Brain microvascular endothelial cell (primary cell): ENCODE measurements around the gene UBXN4.

Experiments
- DNase-seq: peaks from one replicate; pipeline ENCODE4 v3.0.0-alpha.2; 2020
- H3K27ac ChIP-seq: fragments of 250-450 bp; sonication (Bioruptor Pico); 2 replicates; pipeline ENCODE4 v1.5.1; 2020; ENCODE audit warnings: mild to moderate bottlenecking, moderate library complexity
- H3K27me3 ChIP-seq: fragments of 250-450 bp; sonication (Bioruptor Pico); replicated peaks from 2 replicates; pipeline ENCODE4 v1.5.1; 2020; ENCODE audit warnings: mild to moderate bottlenecking
- H3K36me3 ChIP-seq: fragments of 250-450 bp; sonication (Bioruptor Pico); replicated peaks from 2 replicates; pipeline ENCODE4 v1.5.1; 2020; ENCODE audit warnings: mild to moderate bottlenecking
- H3K4me3 ChIP-seq: 2 replicates; pipeline ENCODE4 v1.5.1; 2011; ENCODE audit warnings: low read depth, mild to moderate bottlenecking, control low read depth, low read length, moderate library complexity
- CTCF ChIP-seq: IDR thresholded peaks from 2 replicates; pipeline ENCODE4 v1.5.1; 2011; ENCODE audit warnings: low read depth, mild to moderate bottlenecking, moderate library complexity, low read length, control low read depth, inconsistent platforms; ENCODE audit errors: missing control alignments
- in situ Hi-C: cut with HindIII; loops from 2 replicates; pipeline ENCODE4 v1.10.0; 2017; ENCODE audit warnings: low sequenced_read_pairs, low pct_ligation_motif_present

The UBXN4 gene

DNA sequence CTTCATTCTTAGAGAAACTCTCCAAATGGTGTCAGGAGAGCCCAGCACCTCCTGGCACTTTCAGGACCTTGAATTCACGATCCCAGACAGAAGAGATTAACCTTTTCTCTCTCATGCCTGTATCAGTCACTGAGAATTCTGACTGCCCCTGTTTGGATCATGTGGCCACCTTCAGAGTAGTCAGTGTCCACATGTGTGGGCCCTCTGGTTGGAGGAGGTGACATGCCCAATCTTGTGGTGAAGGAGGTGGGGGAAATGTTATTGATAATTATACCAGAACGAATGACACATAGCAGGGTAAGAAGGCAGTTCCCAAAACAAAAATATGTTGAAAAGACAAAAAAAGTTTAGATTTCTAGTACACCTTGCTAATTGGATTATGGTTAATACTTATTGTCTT lies 31.7 kb downstream of the UBXN4 start:
- Histone ChIP-seq H3K36me3 (peaks cover 61% of the 10 kb centered on the region), H3K4me3 (no peak overlapping the region), H3K27me3 (no peaks in the 10 kb centered on the region), H3K27ac (peak overlapping the region; percentile 21)
- no peak for TF ChIP-seq CTCF
- in situ Hi-C loops: no loop called here
- no peak for DNase-seq

GRCh38 chr2:135773917-135774316 lies 32.3 kb downstream of the UBXN4 start:
- Histone ChIP-seq H3K27me3 (no peaks in the 10 kb centered on the region), H3K27ac (peak overlapping the region; percentile 34), H3K36me3 (peaks cover 56% of the 10 kb centered on the region), H3K4me3 (no peak overlapping the region)
- TF ChIP-seq CTCF: no peak
- no peak for DNase-seq
- in situ Hi-C loops: no loop called here

GRCh38 chr2:135775420-135775819 lies 33.8 kb downstream of the UBXN4 start:
- no peak overlapping the region for H3K27ac ChIP-seq
- H3K36me3 ChIP-seq: peaks cover 61% of the 10 kb centered on the region
- no peak for DNase-seq
- in situ Hi-C loops: no loop called here
- H3K4me3 ChIP-seq: no peak overlapping the region
- H3K27me3 ChIP-seq: no peaks in the 10 kb centered on the region
- no peak for TF ChIP-seq CTCF

- in situ Hi-C loops: no loop called here
- Histone ChIP-seq H3K36me3 (peaks cover 65% of the 10 kb centered on the region), H3K4me3 (no peak overlapping the region), H3K27me3 (no peaks in the 10 kb centered on the region), H3K27ac (no peak overlapping the region)
- DNase-seq: no peak
- TF ChIP-seq CTCF: no peak
Measured at GRCh38 chr2:135776367-135776766, 34.7 kb downstream of the UBXN4 start.

- Histone ChIP-seq H3K36me3 (peaks cover 64% of the 10 kb centered on the region), H3K27ac (no peak overlapping the region), H3K27me3 (no peaks in the 10 kb centered on the region), H3K4me3 (no peak overlapping the region)
- in situ Hi-C loops: no loop called here
- no peak for TF ChIP-seq CTCF
- no peak for DNase-seq
Measured at GRCh38 chr2:135782231-135782630, 40.6 kb downstream of the UBXN4 start.

DNA sequence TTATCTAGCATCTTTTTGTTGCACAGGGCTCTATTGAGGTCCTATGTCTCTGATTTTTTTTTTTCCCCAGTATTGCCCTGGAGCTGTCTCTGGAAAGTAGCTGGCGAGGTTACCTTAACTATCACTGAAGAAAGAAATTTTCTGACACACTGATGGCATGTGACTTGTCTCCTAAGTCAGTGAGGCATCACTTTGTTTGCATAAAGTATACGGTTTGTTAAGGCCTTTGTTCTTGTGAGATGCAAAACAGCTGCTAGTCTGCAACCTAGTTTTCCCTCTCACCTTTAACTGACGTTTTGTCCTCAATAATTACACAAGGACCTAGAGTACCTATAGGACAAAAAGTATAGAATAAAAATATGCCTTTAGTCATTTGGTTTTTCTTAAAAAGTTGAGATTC lies 41.8 kb downstream of the UBXN4 start:
- H3K27ac ChIP-seq: no peak overlapping the region
- DNase-seq: no peak
- in situ Hi-C loops: no loop called here
- peaks cover 55% of the 10 kb centered on the region for H3K36me3 ChIP-seq
- no peaks in the 10 kb centered on the region for H3K27me3 ChIP-seq
- TF ChIP-seq CTCF: no peak
- H3K4me3 ChIP-seq: no peak overlapping the region
